Tongue (tissue), 2 donors: Measurements from ENCODE around the gene RANBP1. TPM values are rescaled to one million over a fixed set of nuclear protein-coding genes. Genes with fewer than 3 reads are reported as not detected.

Source experiments
- DNase-seq: peaks from one replicate; pipeline ENCODE4 v3.0.0-alpha.2; 2015
- total RNA-seq: library from RNA; depleted of rRNA; stranded (reverse); fragments of >200 nt; gene quantifications from one replicate; pipeline ENCODE4 v1.2.3, GENCODE V29; 2014

RANBP1 gene
- total RNA-seq, 1 donor from 2014 or later = 196 TPM

- no peak for DNase-seq
Observed at GRCh38 chr22:20089226-20089976, 26.5 kb upstream of the RANBP1 start.

- DNase-seq = no peak
Observed at GRCh38 chr22:20089977-20090729, 25.8 kb upstream of the RANBP1 start.

- DNase-seq = no peak
Observed at GRCh38 chr22:20090730-20091240, 25.1 kb upstream of the RANBP1 start.

- DNase-seq = no peak
Observed at GRCh38 chr22:20091690-20092476, 24.0 kb upstream of the RANBP1 start.

- no peak for DNase-seq
Observed at GRCh38 chr22:20092477-20092854, 23.4 kb upstream of the RANBP1 start.

GRCh38 chr22:20093418-20094196, 22.3 kb upstream of the RANBP1 start:
- no peak for DNase-seq

GRCh38 chr22:20094197-20094807, 21.6 kb upstream of the RANBP1 start:
- no peak for DNase-seq

GRCh38 chr22:20095521-20095920, 20.4 kb upstream of the RANBP1 start:
- no peak for DNase-seq

GRCh38 chr22:20096574-20097420, 19.1 kb upstream of the RANBP1 start:
- no peak for DNase-seq

- no peak for DNase-seq
Observed at GRCh38 chr22:20099099-20099711, 16.7 kb upstream of the RANBP1 start.

GRCh38 chr22:20101638-20102037, 14.3 kb upstream of the RANBP1 start:
- no peak for DNase-seq

GRCh38 chr22:20102203-20102780, 13.6 kb upstream of the RANBP1 start:
- DNase-seq = no peak

GRCh38 chr22:20105456-20106204, 10.3 kb upstream of the RANBP1 start:
- DNase-seq = no peak

GRCh38 chr22:20106205-20106848, 9.6 kb upstream of the RANBP1 start:
- DNase-seq = no peak

GRCh38 chr22:20106849-20107237, 9.1 kb upstream of the RANBP1 start:
- DNase-seq = no peak

GRCh38 chr22:20107471-20107901, 8.4 kb upstream of the RANBP1 start:
- no peak for DNase-seq

GRCh38 chr22:20107951-20108756, 7.8 kb upstream of the RANBP1 start:
- DNase-seq = no peak
